NB4 (cell line): ENCODE results near the gene ERI3.

ENCODE experiments used
- POLR2A ChIP-seq: IDR thresholded peaks from 2 replicates; pipeline ENCODE4 v1.6.1; 2011; ENCODE audit warnings: mild to moderate bottlenecking; ENCODE audit not compliant: insufficient read length; ENCODE audit errors: extremely low read depth
- TF ChIP-seq, protein P1 (sequence below): IDR thresholded peaks from one replicate; pipeline ENCODE4 v1.5.1; 2012; ENCODE audit warnings: low read depth, low read length
- TF ChIP-seq, protein P2 (sequence below): IDR thresholded peaks from 2 replicates; pipeline ENCODE4 v1.6.1; 2011; ENCODE audit warnings: low read depth, low read length

DNA sequence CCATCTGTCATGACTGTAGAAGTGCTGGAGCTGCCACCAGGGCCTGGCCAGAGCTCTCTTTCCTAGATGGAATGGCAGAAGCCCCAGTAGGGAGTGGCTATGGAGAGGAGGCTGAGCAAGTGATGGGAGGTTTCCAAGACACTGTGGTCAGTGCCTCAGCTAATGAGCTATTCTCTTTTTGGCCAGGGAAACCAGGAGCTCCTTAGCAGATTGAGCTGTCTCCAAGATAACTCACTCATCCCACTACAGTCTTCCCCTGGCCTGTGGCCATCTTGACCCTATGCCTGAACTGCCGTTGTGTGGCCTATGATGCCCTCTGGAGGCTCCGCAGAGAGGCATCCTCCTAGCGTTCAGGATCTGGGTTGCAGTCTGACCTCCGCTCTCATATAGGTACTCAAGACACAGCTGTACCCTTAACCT, 60.5 kb downstream of the ERI3 start:
- TF ChIP-seq, protein P1, sequence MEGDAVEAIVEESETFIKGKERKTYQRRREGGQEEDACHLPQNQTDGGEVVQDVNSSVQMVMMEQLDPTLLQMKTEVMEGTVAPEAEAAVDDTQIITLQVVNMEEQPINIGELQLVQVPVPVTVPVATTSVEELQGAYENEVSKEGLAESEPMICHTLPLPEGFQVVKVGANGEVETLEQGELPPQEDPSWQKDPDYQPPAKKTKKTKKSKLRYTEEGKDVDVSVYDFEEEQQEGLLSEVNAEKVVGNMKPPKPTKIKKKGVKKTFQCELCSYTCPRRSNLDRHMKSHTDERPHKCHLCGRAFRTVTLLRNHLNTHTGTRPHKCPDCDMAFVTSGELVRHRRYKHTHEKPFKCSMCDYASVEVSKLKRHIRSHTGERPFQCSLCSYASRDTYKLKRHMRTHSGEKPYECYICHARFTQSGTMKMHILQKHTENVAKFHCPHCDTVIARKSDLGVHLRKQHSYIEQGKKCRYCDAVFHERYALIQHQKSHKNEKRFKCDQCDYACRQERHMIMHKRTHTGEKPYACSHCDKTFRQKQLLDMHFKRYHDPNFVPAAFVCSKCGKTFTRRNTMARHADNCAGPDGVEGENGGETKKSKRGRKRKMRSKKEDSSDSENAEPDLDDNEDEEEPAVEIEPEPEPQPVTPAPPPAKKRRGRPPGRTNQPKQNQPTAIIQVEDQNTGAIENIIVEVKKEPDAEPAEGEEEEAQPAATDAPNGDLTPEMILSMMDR: peak; percentile 25
- no peak for TF ChIP-seq POLR2A
- TF ChIP-seq, protein P2, sequence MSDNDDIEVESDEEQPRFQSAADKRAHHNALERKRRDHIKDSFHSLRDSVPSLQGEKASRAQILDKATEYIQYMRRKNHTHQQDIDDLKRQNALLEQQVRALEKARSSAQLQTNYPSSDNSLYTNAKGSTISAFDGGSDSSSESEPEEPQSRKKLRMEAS: no peak
